Suppressor macrophage treated with lipopolysaccharide for 1 hour (primary cell): ENCODE data around the gene UST.
"Not testable (repeated sequence)": the region's sequence is repeated elsewhere in the genome, so short reads cannot be mapped to it uniquely, and the experiment has no call there.

ENCODE experiments used
- DNase-seq, 3 donors: peaks; one replicate each; pipeline ENCODE4 v3.0.0-alpha.2; 2020 to 2022

Gene UST

GRCh38 chr6:149015535-149016525 lies 269.0 kb downstream of the UST start:
- DNase-seq: peak; percentile 76 to 93 (median 85)

- DNase-seq: no peak
These were observed 269.9 kb downstream of the UST start for GRCh38 chr6:149016716-149017115.

- DNase-seq: no peak
These were observed 273.5 kb downstream of the UST start for GRCh38 chr6:149020319-149020718.

GRCh38 chr6:149024361-149024760 lies 277.5 kb downstream of the UST start:
- DNase-seq: no peak

- no peak for DNase-seq
These were observed 278.2 kb downstream of the UST start for GRCh38 chr6:149025061-149025460.

GRCh38 chr6:149026530-149026942 lies 279.7 kb downstream of the UST start:
- peak; percentile 67 to 74 (median 73) for DNase-seq

- DNase-seq: no peak
These were observed 280.7 kb downstream of the UST start for GRCh38 chr6:149027484-149027883.

GRCh38 chr6:149028767-149029405 lies 282.1 kb downstream of the UST start:
- DNase-seq: peak; percentile 92 to 96 (median 94)

- DNase-seq: no peak
These were observed 284.5 kb downstream of the UST start for GRCh38 chr6:149031201-149031858.

- DNase-seq: peak in 2 of 3 donors; percentile 28 to 84
These were observed 285.2 kb downstream of the UST start for GRCh38 chr6:149031859-149032598.

GRCh38 chr6:149032599-149033405 lies 286.0 kb downstream of the UST start:
- peak; percentile 89 to 99 (median 96) for DNase-seq

GRCh38 chr6:149033454-149033853 lies 286.6 kb downstream of the UST start:
- no peak for DNase-seq

GRCh38 chr6:149035766-149036165 lies 288.9 kb downstream of the UST start:
- DNase-seq: no peak

GRCh38 chr6:149037051-149037671 lies 290.3 kb downstream of the UST start:
- no peak for DNase-seq

- not testable (repeated sequence) for DNase-seq
These were observed 292.2 kb downstream of the UST start for GRCh38 chr6:149039025-149039424.

- no peak for DNase-seq
These were observed 295.1 kb downstream of the UST start for GRCh38 chr6:149041953-149042352.

GRCh38 chr6:149043476-149044130 lies 296.8 kb downstream of the UST start:
- peak in 2 of 3 donors; percentile 39 to 50 for DNase-seq

GRCh38 chr6:149044528-149044927 lies 297.7 kb downstream of the UST start:
- no peak for DNase-seq

GRCh38 chr6:149045404-149045803 lies 298.6 kb downstream of the UST start:
- peak in 1 of 3 donors; percentile 22 for DNase-seq

GRCh38 chr6:149046164-149046821 lies 299.5 kb downstream of the UST start:
- peak in 2 of 3 donors; percentile 22 to 36 for DNase-seq
